ENCODE data around the gene RANBP17.

The RANBP17 gene

DNA sequence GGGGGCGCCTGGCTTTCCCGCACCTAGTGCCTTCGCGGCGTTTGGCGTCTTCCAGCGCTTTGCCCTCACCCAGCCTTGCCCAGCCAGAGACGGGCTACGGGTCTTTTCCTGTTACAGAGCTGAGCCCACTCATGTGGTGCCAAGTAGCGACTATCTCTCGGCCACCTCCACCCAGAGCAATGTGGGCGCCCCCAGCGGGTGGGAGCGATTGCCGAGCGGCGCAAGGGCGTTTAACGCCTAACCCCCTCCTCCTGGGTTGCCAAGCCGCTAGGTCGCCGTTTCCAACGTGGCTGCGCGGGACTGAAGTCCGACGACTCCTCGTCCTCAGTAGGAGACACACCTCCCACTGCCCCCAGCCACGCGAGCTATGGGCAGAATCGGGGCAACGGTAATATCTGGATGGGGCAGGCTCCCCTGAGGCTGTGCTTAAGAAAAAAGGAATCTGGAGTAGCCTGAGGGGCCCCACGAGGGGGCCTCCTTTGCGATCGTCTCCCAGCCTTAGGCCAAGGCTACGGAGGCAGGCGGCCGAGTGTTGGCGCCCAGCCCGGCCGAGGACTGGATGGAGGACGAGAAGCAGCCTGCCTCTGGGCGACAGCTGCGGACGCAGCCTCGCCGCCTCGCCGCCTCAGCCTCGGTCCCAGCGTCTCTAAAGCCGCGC is 453.0 kb downstream of the RANBP17 start:
- Histone ChIP-seq H3K27ac (ENCODE audit: low read length) (no peak overlapping the region), H3K27me3 (ENCODE audit: control insufficient read depth in 1 of 2, insufficient read depth in 2 of 2, low read length in 2 of 2) (peaks cover 76 to 99% of the 10 kb centered on the region in 2 donors), H3K4me3 (ENCODE audit: low read length in 2 of 2) (peak overlapping the region; percentile 8 to 60), H3K4me1 (ENCODE audit: control insufficient read depth, insufficient read depth, low read length) (peaks cover 53% of the 10 kb centered on the region), H3K36me3 (ENCODE audit: control insufficient read depth in 2 of 2, insufficient read depth in 2 of 2, low read length in 2 of 2) (no peaks in the 10 kb centered on the region), H3K9me3 (ENCODE audit: control insufficient read depth in 2 of 2, low read length in 2 of 2) (no peaks in the 10 kb centered on the region), H3K9ac (ENCODE audit: low read length in 2 of 2) (no peak overlapping the region)

DNA sequence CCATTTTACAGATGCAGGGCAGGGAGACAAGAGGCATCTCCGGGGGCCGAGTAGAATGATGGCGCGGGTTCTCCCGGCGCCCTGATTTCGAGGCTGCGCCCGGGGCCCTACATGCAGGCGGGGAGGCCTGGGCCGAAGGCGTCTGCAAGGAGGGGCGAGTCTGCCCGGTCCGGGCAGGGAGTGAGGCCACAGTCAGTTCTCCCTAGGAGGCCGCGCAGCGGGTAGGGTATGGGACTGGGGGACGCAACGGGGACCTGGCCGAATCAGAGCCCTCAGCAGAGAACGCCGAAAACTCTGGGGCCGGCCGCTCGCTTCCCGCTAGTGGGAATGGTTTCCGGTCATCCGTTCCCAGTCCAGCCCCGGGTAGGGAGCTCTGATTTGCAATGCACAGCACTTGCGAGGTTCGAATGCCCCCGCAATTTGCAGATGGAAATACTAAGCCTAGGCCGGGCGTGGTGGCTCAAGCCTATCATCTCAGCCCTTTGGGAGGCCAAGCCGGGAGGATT is 453.6 kb downstream of the RANBP17 start:
- Histone ChIP-seq H3K4me3 (ENCODE audit: low read length in 2 of 2) (peak overlapping the region in 1 of 2 donors; percentile 60), H3K36me3 (ENCODE audit: control insufficient read depth in 2 of 2, insufficient read depth in 2 of 2, low read length in 2 of 2) (no peaks in the 10 kb centered on the region), H3K9ac (ENCODE audit: low read length in 2 of 2) (no peak overlapping the region), H3K27me3 (ENCODE audit: control insufficient read depth in 1 of 2, insufficient read depth in 2 of 2, low read length in 2 of 2) (peaks cover 72 to 98% of the 10 kb centered on the region in 2 donors), H3K27ac (ENCODE audit: low read length) (no peak overlapping the region), H3K9me3 (ENCODE audit: control insufficient read depth in 2 of 2, low read length in 2 of 2) (no peaks in the 10 kb centered on the region), H3K4me1 (ENCODE audit: control insufficient read depth, insufficient read depth, low read length) (peaks cover 51% of the 10 kb centered on the region)

DNA sequence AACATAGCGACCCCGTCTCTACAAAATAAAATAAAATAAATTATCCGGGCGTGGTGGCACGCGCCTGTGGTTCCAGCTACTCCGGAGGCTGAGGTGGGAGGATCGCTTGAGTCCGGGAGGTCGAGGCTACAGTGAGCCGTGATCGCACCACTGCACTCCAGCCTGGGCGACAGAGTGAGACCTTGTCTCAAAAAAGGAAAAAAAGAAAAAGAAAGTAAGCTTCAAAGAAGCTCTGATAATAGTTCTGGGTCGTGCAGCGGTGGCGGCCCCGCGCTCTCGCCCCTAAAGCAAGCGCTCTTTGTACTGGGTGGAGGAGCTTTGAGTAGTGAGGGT is 454.1 kb downstream of the RANBP17 start:
- peaks cover 46% of the 10 kb centered on the region for H3K4me1 ChIP-seq (ENCODE audit: control insufficient read depth, insufficient read depth, low read length)

DNA sequence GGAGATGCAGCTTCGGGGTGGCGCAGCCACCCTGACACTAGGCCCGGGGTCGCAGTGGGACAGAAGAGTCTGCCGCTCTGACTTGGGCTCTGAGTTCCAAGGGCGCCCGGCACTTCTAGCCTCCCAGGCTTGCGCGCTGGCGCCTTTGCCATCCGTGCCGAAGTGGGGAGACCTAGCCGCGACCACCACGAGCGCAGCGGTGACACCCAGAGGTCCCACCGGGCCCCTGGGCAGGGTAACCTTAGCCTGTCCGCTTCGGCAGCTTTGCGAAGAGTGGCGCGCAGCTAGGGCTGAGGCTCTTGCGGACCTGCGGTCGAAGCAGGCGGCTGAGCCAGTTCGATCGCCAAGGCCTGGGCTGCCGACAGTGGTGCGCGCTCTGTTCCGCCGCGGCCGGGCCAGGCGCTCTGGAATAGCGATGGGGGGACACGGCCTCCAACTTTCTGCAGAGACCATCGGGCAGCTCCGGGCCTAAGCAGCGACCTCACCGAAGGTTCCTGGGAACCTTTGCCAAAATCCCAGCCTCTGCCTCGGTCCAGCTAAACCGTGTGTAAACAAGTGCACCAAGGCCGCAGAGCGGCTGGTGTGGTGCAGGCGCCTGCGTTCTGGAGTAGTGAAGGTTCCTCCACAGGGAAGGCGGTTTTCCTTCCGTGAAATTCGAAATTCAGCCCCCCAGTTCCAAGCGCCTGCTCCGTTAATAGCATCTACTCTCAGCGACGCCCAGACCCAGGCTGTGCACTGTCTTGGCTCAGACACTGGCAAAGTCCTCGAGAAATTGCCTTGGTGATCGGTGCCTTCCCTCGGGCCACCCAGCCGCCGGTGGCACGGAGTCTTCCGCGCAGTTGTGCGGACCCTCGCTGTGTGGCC is 454.7 kb downstream of the RANBP17 start:
- no peaks in the 10 kb centered on the region for H3K9me3 ChIP-seq (ENCODE audit: control insufficient read depth in 2 of 2, low read length in 2 of 2)
- no peaks in the 10 kb centered on the region for H3K36me3 ChIP-seq (ENCODE audit: control insufficient read depth in 2 of 2, insufficient read depth in 2 of 2, low read length in 2 of 2)
- H3K9ac ChIP-seq (ENCODE audit: low read length in 2 of 2), result no peak overlapping the region
- peaks cover 71 to 93% of the 10 kb centered on the region in 2 donors for H3K27me3 ChIP-seq (ENCODE audit: control insufficient read depth in 1 of 2, insufficient read depth in 2 of 2, low read length in 2 of 2)
- no peak overlapping the region for H3K27ac ChIP-seq (ENCODE audit: low read length)
- H3K4me1 ChIP-seq (ENCODE audit: control insufficient read depth, insufficient read depth, low read length), result peaks cover 40% of the 10 kb centered on the region
- H3K4me3 ChIP-seq (ENCODE audit: low read length in 2 of 2), result peak overlapping the region; percentile 46 to 60

More for the DNA sequence above, 454.1 kb downstream of the RANBP17 start:
- H3K4me3 ChIP-seq (ENCODE audit: low read length in 2 of 2), result peak overlapping the region; percentile 46 to 60
- H3K27me3 ChIP-seq (ENCODE audit: control insufficient read depth in 1 of 2, insufficient read depth in 2 of 2, low read length in 2 of 2), result peaks cover 69 to 94% of the 10 kb centered on the region in 2 donors
- no peaks in the 10 kb centered on the region for H3K36me3 ChIP-seq (ENCODE audit: control insufficient read depth in 2 of 2, insufficient read depth in 2 of 2, low read length in 2 of 2)
- H3K9me3 ChIP-seq (ENCODE audit: control insufficient read depth in 2 of 2, low read length in 2 of 2), result no peaks in the 10 kb centered on the region
- no peak overlapping the region for H3K9ac ChIP-seq (ENCODE audit: low read length in 2 of 2)
- no peak overlapping the region for H3K27ac ChIP-seq (ENCODE audit: low read length)

DNA sequence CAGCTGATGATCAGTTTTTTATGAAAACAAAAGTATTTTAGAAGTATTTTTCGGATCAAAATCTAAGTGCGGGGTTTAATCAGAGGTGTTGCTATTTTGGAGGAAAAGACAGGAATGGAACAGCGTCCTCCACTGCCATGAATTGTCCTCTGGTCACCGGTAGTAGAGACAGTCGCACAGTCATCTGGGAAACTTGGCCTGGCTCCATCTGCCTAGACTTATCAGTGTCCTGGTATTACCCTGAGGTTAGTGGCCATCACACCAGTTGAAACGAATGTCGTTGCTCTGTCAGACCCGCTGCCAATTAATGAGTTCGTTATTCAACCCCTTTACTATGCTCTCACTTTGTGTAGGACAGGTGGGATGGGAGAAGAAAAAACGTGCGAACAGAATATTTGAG is 455.4 kb downstream of the RANBP17 start:
- Histone ChIP-seq H3K9me3 (ENCODE audit: control insufficient read depth in 2 of 2, low read length in 2 of 2) (no peaks in the 10 kb centered on the region), H3K27me3 (ENCODE audit: control insufficient read depth in 1 of 2, insufficient read depth in 2 of 2, low read length in 2 of 2) (peaks cover 71 to 86% of the 10 kb centered on the region in 2 donors), H3K27ac (ENCODE audit: low read length) (no peak overlapping the region), H3K4me3 (ENCODE audit: low read length in 2 of 2) (peak overlapping the region in 1 of 2 donors; percentile 46), H3K36me3 (ENCODE audit: control insufficient read depth in 2 of 2, insufficient read depth in 2 of 2, low read length in 2 of 2) (no peaks in the 10 kb centered on the region), H3K9ac (ENCODE audit: low read length in 2 of 2) (no peak overlapping the region), H3K4me1 (ENCODE audit: control insufficient read depth, insufficient read depth, low read length) (peaks cover 35% of the 10 kb centered on the region)

DNA sequence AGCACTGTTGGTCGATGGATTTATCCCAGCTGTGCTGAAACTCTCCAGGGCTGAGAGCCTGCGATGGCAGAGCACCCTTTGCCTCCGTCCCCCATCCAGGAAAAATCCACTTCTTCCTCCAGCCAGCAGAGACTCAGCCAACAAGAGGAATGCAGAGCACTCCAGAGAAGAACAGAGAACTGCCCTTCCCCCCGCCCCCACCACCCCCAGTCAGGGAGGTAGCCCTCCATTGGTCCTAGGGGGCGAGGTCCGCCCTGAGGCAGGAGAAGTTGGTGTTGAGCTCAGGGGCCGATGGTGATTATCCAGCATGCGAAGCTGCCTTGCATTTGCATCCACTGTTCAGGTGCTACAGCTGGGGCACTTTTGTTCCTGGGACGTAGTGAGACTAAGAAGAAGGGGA is 456.2 kb downstream of the RANBP17 start:
- H3K4me3 ChIP-seq (ENCODE audit: low read length in 2 of 2), result no peak overlapping the region
- H3K27me3 ChIP-seq (ENCODE audit: control insufficient read depth in 1 of 2, insufficient read depth in 2 of 2, low read length in 2 of 2), result peaks cover 63 to 81% of the 10 kb centered on the region in 2 donors
- H3K4me1 ChIP-seq (ENCODE audit: control insufficient read depth, insufficient read depth, low read length), result peaks cover 28% of the 10 kb centered on the region
- H3K27ac ChIP-seq (ENCODE audit: low read length), result no peak overlapping the region
- no peak overlapping the region for H3K9ac ChIP-seq (ENCODE audit: low read length in 2 of 2)
- H3K9me3 ChIP-seq (ENCODE audit: control insufficient read depth in 2 of 2, low read length in 2 of 2), result no peaks in the 10 kb centered on the region
- no peaks in the 10 kb centered on the region for H3K36me3 ChIP-seq (ENCODE audit: control insufficient read depth in 2 of 2, insufficient read depth in 2 of 2, low read length in 2 of 2)

DNA sequence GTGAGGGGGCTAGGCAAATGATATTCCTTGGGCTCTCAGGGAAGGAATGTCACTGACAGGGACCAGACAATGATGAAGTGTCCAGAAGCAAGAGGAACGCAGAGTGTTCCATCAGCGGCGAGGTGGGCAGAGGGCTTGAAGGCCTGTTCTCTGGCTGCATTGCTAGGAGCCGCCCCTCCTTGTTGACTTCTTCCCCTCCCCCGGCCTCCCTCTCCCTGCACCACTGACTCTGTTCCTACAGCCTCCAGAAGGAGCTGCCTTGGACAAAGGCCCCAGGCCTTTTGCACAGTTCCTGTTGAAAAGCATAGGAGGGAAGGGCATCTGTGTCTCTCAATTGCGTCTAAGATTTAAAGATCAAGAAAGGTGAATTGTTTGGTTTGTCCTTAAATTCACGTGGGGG is 459.6 kb downstream of the RANBP17 start:
- no peak overlapping the region for H3K27ac ChIP-seq (ENCODE audit: low read length)
- no peaks in the 10 kb centered on the region for H3K9me3 ChIP-seq (ENCODE audit: control insufficient read depth in 2 of 2, low read length in 2 of 2)
- H3K9ac ChIP-seq (ENCODE audit: low read length in 2 of 2), result no peak overlapping the region
- peaks cover 9% of the 10 kb centered on the region for H3K4me1 ChIP-seq (ENCODE audit: control insufficient read depth, insufficient read depth, low read length)
- H3K36me3 ChIP-seq (ENCODE audit: control insufficient read depth in 2 of 2, insufficient read depth in 2 of 2, low read length in 2 of 2), result no peaks in the 10 kb centered on the region
- peaks cover 53 to 63% of the 10 kb centered on the region in 2 donors for H3K27me3 ChIP-seq (ENCODE audit: control insufficient read depth in 1 of 2, insufficient read depth in 2 of 2, low read length in 2 of 2)
- H3K4me3 ChIP-seq (ENCODE audit: low read length in 2 of 2), result no peak overlapping the region

DNA sequence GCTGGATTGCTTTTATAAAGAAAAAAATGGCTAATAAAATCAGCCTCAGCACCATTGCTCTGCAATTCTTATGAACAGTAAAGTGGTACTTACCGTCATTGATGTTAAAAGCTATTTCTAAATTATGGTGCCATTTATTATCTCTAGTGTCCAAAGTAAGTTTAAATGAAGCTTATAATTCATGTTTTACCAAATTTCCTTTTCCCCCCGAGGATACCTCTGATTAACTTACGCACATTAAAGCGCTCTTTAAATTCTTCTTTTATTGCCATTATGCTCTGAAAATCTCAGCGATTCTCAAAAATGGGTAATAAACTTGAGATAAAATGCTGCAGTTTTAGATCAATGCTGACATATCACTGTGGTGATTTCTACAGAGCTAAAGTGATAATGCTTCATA is 460.7 kb downstream of the RANBP17 start:
- Histone ChIP-seq H3K36me3 (ENCODE audit: control insufficient read depth in 2 of 2, insufficient read depth in 2 of 2, low read length in 2 of 2) (no peaks in the 10 kb centered on the region), H3K9ac (ENCODE audit: low read length in 2 of 2) (no peak overlapping the region), H3K27me3 (ENCODE audit: control insufficient read depth in 1 of 2, insufficient read depth in 2 of 2, low read length in 2 of 2) (peaks cover 43 to 57% of the 10 kb centered on the region in 2 donors), H3K4me1 (ENCODE audit: control insufficient read depth, insufficient read depth, low read length) (no peaks in the 10 kb centered on the region), H3K4me3 (ENCODE audit: low read length in 2 of 2) (no peak overlapping the region), H3K27ac (ENCODE audit: low read length) (no peak overlapping the region), H3K9me3 (ENCODE audit: control insufficient read depth in 2 of 2, low read length in 2 of 2) (no peaks in the 10 kb centered on the region)

DNA sequence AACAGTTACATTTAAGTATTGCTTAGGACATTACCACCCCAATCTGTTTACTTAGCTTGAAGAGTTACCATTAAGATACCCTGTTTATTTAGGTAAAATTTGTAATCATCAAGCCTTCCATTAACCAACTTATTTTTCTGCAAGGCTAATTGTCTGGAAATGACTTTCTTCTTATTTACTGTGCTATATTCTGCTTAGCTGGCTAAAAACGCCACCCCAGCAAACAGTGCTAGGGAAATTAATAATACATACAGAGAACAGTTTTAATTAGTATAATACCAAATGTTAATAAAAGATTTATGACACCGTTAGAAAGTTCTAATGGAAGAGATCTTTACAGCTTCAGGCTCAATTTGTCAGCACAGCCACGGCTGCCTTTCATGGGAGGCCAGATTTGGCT is 461.2 kb downstream of the RANBP17 start:
- Histone ChIP-seq H3K4me3 (ENCODE audit: low read length in 2 of 2) (no peak overlapping the region), H3K27ac (ENCODE audit: low read length) (no peak overlapping the region), H3K27me3 (ENCODE audit: control insufficient read depth in 1 of 2, insufficient read depth in 2 of 2, low read length in 2 of 2) (peaks cover 42 to 54% of the 10 kb centered on the region in 2 donors), H3K9ac (ENCODE audit: low read length in 2 of 2) (no peak overlapping the region), H3K4me1 (ENCODE audit: control insufficient read depth, insufficient read depth, low read length) (no peaks in the 10 kb centered on the region), H3K9me3 (ENCODE audit: control insufficient read depth in 2 of 2, low read length in 2 of 2) (no peaks in the 10 kb centered on the region), H3K36me3 (ENCODE audit: control insufficient read depth in 2 of 2, insufficient read depth in 2 of 2, low read length in 2 of 2) (no peaks in the 10 kb centered on the region)

DNA sequence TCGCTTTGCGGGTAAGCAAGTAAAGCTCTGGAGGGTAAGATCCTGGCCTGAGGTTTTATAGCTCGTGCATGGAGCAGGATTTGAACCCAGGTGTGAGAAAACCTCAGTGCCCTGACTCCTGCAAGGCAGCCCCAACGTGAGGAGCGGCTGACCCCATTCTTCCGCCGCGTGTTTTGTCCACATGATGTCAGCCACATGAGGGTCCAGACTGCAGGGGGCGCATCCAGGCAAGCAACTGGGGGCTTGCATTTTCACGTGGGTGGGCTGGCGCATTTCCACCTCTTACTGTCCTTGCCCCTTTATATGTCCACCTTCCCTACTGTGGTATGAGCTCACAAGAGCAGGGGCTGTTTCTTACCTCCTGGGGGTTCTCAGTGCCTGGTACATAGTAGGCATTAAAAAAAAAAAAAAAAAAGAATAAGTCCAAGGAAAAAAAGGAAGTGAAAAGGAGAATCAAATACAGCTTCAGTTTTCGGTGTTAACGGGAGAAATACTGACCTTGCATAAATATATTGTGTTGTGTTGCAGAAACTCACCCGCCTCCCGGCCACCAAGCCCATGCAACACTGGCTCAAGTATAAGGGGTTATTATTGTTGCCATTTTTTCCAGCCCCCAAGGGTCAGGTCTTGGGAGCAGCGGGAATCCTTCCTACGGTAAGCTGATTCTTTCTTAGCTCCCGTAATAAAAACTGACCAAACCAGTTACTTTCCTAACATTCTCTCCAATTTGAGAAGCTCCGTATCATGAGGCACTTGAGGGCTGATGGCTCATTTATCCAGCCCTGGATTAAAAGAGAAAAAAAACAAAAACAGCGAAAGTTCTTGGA is 462.2 kb downstream of the RANBP17 start:
- Histone ChIP-seq H3K4me1 (ENCODE audit: control insufficient read depth, insufficient read depth, low read length) (no peaks in the 10 kb centered on the region), H3K9me3 (ENCODE audit: control insufficient read depth in 2 of 2, low read length in 2 of 2) (no peaks in the 10 kb centered on the region), H3K27me3 (ENCODE audit: control insufficient read depth in 1 of 2, insufficient read depth in 2 of 2, low read length in 2 of 2) (peaks cover 36 to 45% of the 10 kb centered on the region in 2 donors), H3K9ac (ENCODE audit: low read length in 2 of 2) (no peak overlapping the region), H3K36me3 (ENCODE audit: control insufficient read depth in 2 of 2, insufficient read depth in 2 of 2, low read length in 2 of 2) (no peaks in the 10 kb centered on the region), H3K4me3 (ENCODE audit: low read length in 2 of 2) (no peak overlapping the region), H3K27ac (ENCODE audit: low read length) (no peak overlapping the region)
